GM23338 (cell line): ENCODE results near the gene CDHR2. TPM values are rescaled to one million over a fixed set of nuclear protein-coding genes. Genes with fewer than 3 reads are reported as not detected.

Source experiments
- ATAC-seq: fragments of 200-7000 bp; cut with Tn5 transposase; 3 replicates; pipeline ENCODE4 v1.9.1; 2020
- DNase-seq: peaks from one replicate; pipeline ENCODE4 v3.0.0-alpha.2; 2015; ENCODE audit warnings: low spot score
- H2AFZ ChIP-seq: fragments of 200-600 bp; sonication (generic); 2 replicates; pipeline ENCODE4 v1.8.0; 2016; ENCODE audit warnings: antibody characterized with exemption, mild to moderate bottlenecking, moderate library complexity
- H3F3A ChIP-seq: fragments of 200-600 bp; sonication (generic); replicated peaks from 2 replicates; pipeline ENCODE4 v1.8.0; 2017; ENCODE audit warnings: antibody characterized with exemption, mixed run types, low read depth
- H3K27ac ChIP-seq: fragments of 200-600 bp; sonication (generic); 2 replicates; pipeline ENCODE4 v1.6.1; 2016; ENCODE audit warnings: low read depth
- H3K27me3 ChIP-seq: fragments of 200-600 bp; sonication (generic); 2 replicates; pipeline ENCODE4 v1.8.0; 2016; ENCODE audit warnings: mild to moderate bottlenecking, mixed run types, moderate library complexity; ENCODE audit not compliant: insufficient read depth
- H3K36me3 ChIP-seq: fragments of 200-600 bp; sonication (generic); 2 replicates; pipeline ENCODE4 v1.8.0; 2016; ENCODE audit warnings: mild to moderate bottlenecking; ENCODE audit not compliant: insufficient read depth
- H3K4me1 ChIP-seq: fragments of 200-600 bp; sonication (generic); 2 replicates; pipeline ENCODE4 v1.8.0; 2016; ENCODE audit warnings: mild to moderate bottlenecking, moderate library complexity; ENCODE audit not compliant: insufficient read depth
- H3K4me2 ChIP-seq: fragments of 200-600 bp; sonication (generic); 2 replicates; pipeline ENCODE4 v1.7.1; 2017; ENCODE audit warnings: mixed run types
- H3K4me3 ChIP-seq: fragments of 200-600 bp; sonication (generic); 2 replicates; pipeline ENCODE4 v1.6.1; 2016; ENCODE audit warnings: mixed run types
- H3K79me2 ChIP-seq: fragments of 200-600 bp; sonication (generic); replicated peaks from 2 replicates; pipeline ENCODE4 v1.8.0; 2017; ENCODE audit warnings: mild to moderate bottlenecking; ENCODE audit not compliant: insufficient read depth
- H3K9me2 ChIP-seq: fragments of 200-600 bp; sonication (generic); 2 replicates; pipeline ENCODE4 v1.8.0; 2017; ENCODE audit not compliant: insufficient read depth
- H4K20me1 ChIP-seq: fragments of 200-600 bp; sonication (generic); replicated peaks from 2 replicates; pipeline ENCODE4 v1.8.0; 2017; ENCODE audit warnings: mild to moderate bottlenecking; ENCODE audit not compliant: insufficient read depth
- H3K27ac Mint-ChIP-seq: 2 replicates; pipeline ENCODE4 v1.8.0; 2020; ENCODE audit warnings: inconsistent platforms, mild to moderate bottlenecking, moderate library complexity, mixed read lengths
- H3K27me3 Mint-ChIP-seq: 3 replicates; pipeline ENCODE4 v1.8.0; 2022; ENCODE audit warnings: low read depth, mild to moderate bottlenecking, moderate library complexity, mixed read lengths, inconsistent platforms; ENCODE audit not compliant: insufficient read depth, poor library complexity
- H3K36me3 Mint-ChIP-seq: 3 replicates; pipeline ENCODE4 v1.8.0; 2021; ENCODE audit warnings: low read depth, mild to moderate bottlenecking, inconsistent platforms, moderate library complexity, mixed read lengths
- H3K4me1 Mint-ChIP-seq: 3 replicates; pipeline ENCODE4 v1.8.0; 2020; ENCODE audit warnings: mild to moderate bottlenecking, inconsistent platforms, mixed read lengths
- H3K4me3 Mint-ChIP-seq: 3 replicates; pipeline ENCODE4 v1.8.0; 2021; ENCODE audit warnings: moderate library complexity, mild to moderate bottlenecking, inconsistent platforms, mixed read lengths
- H3K9me3 Mint-ChIP-seq: 3 replicates; pipeline ENCODE4 v1.8.0; 2020; ENCODE audit warnings: moderate library complexity, mild to moderate bottlenecking, inconsistent platforms, mixed read lengths
- CREB1 ChIP-seq: fragments of 250-450 bp; sonication (Bioruptor Pico); IDR thresholded peaks from 2 replicates; pipeline ENCODE4 v1.5.0; 2020; ENCODE audit warnings: low read depth, mild to moderate bottlenecking, moderate library complexity
- EZH2 ChIP-seq: fragments of 200-600 bp; sonication (generic); IDR thresholded peaks from one replicate; pipeline ENCODE4 v1.8.0; 2017; ENCODE audit warnings: antibody characterized with exemption, mild to moderate bottlenecking, low read depth; ENCODE audit not compliant: unreplicated experiment
- EZH2phosphoT487 ChIP-seq: fragments of 200-600 bp; sonication (generic); IDR thresholded peaks from one replicate; pipeline ENCODE4 v1.8.1; 2018; ENCODE audit warnings: antibody characterized with exemption; ENCODE audit not compliant: unreplicated experiment
- JUNB ChIP-seq: IDR thresholded peaks from one replicate; pipeline ENCODE4 v1.6.1; 2016; ENCODE audit warnings: antibody characterized with exemption; ENCODE audit not compliant: unreplicated experiment
- NANOG ChIP-seq: IDR thresholded peaks from 2 replicates; pipeline ENCODE4 v1.6.1; 2016; ENCODE audit warnings: antibody characterized with exemption, borderline replicate concordance
- POLR2AphosphoS5 ChIP-seq: IDR thresholded peaks from 2 replicates; pipeline ENCODE4 v1.6.1; 2016; ENCODE audit warnings: antibody characterized with exemption, low read depth
- STAT1 ChIP-seq: IDR thresholded peaks from one replicate; pipeline ENCODE4 v1.6.1; 2016; ENCODE audit warnings: antibody characterized with exemption; ENCODE audit not compliant: unreplicated experiment
- ZNF114 ChIP-seq: fragments of 250-450 bp; sonication (Bioruptor Pico); IDR thresholded peaks from 2 replicates; pipeline ENCODE4 v1.5.0; 2020; ENCODE audit warnings: mild to moderate bottlenecking, moderate library complexity
- ZNF331 ChIP-seq: fragments of 250-450 bp; sonication (Bioruptor Pico); IDR thresholded peaks from 2 replicates; pipeline ENCODE4 v1.5.0; 2020; ENCODE audit warnings: low read depth, mild to moderate bottlenecking, moderate library complexity
- polyA plus RNA-seq: library from polyadenylated mRNA; unstranded; fragments of >200 nt; fragmentation: Nextera tagmentation; extraction: Ambion mirVana; gene quantifications from 2 replicates; pipeline ENCODE4 v1.2.1, GENCODE V29; 2016
- total RNA-seq: library from RNA; depleted of rRNA; stranded (reverse); fragments of >200 nt; shearing (Covaris generic); gene quantifications from 2 replicates; pipeline ENCODE4 v1.2.3, GENCODE V29; 2014
- TF ChIP-seq, protein P1 (sequence below), 2 experiments: fragments of 200-600 bp in 1 of 2; sonication (generic) in 1 of 2; conservative IDR thresholded peaks; 2 replicates each; pipeline versions ENCODE4 v1.5.1 to v1.6.1; 2016 to 2017; ENCODE audit warnings: antibody characterized with exemption in 2 of 2, low read depth in 2 of 2, mild to moderate bottlenecking in 2 of 2, moderate library complexity in 1 of 2
- TF ChIP-seq, protein P2 (sequence below): IDR thresholded peaks from 2 replicates; pipeline ENCODE4 v1.6.1; 2016; ENCODE audit warnings: antibody characterized with exemption
- TF ChIP-seq, protein P3 (sequence below): fragments of 250-450 bp; sonication (Bioruptor Pico); IDR thresholded peaks from 2 replicates; pipeline ENCODE4 v1.5.0; 2020; ENCODE audit warnings: mild to moderate bottlenecking, moderate library complexity
- TF ChIP-seq, protein P4 (sequence below): IDR thresholded peaks from one replicate; pipeline ENCODE4 v1.6.1; 2018; ENCODE audit warnings: antibody characterized with exemption; ENCODE audit not compliant: unreplicated experiment

Gene CDHR2
- total and polyA plus RNA-seq, 2 experiments from 2014 or later: not detected

DNA sequence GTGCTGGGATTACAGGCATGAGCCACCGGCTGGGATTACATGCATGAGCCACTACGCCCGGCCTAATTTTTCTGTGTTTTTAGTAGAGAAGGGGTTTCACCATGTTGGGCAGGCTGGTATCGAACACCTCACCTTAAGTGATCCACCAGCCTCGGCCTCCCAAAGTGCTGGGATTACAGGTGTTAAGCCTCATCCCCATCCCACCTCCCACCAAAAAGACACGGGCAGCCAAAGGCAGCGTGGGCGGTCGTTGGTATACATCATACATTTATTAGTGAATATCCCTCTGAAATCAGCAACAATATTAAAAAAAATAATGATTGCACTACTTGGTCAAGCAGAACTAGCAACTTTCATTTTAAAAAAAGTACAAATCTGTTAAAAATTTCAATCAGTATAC is 22.7 kb upstream of the CDHR2 start:
- no peaks in the 10 kb centered on the region for H3K4me1 ChIP-seq

More for the DNA sequence above, 22.7 kb upstream of the CDHR2 start:
- Mint-ChIP-seq H3K27ac (no peak overlapping the region), H3K4me1 (peaks cover 3% of the 10 kb centered on the region; the same call in 2 of the 3 replicates), H3K36me3 (peaks cover 32% of the 10 kb centered on the region), H3K4me3 (no peak overlapping the region), H3K27me3 (peaks cover 15% of the 10 kb centered on the region), H3K9me3 (no peaks in the 10 kb centered on the region)
- no peak overlapping the region for H3K27ac ChIP-seq
- ATAC-seq: no peak
- no peak for DNase-seq
- H3K4me3 ChIP-seq: no peak overlapping the region
- no peak overlapping the region for H2AFZ ChIP-seq
- TF ChIP-seq STAT1 (no peak), POLR2AphosphoS5 (no peak), EZH2 (no peak), ZNF331 (CRISPR knock-in tag) (no peak), NANOG (no peak), ZNF114 (no peak), EZH2phosphoT487 (no peak), JUNB (no peak), CREB1 (CRISPR knock-in tag) (no peak)
- TF ChIP-seq, protein P1, sequence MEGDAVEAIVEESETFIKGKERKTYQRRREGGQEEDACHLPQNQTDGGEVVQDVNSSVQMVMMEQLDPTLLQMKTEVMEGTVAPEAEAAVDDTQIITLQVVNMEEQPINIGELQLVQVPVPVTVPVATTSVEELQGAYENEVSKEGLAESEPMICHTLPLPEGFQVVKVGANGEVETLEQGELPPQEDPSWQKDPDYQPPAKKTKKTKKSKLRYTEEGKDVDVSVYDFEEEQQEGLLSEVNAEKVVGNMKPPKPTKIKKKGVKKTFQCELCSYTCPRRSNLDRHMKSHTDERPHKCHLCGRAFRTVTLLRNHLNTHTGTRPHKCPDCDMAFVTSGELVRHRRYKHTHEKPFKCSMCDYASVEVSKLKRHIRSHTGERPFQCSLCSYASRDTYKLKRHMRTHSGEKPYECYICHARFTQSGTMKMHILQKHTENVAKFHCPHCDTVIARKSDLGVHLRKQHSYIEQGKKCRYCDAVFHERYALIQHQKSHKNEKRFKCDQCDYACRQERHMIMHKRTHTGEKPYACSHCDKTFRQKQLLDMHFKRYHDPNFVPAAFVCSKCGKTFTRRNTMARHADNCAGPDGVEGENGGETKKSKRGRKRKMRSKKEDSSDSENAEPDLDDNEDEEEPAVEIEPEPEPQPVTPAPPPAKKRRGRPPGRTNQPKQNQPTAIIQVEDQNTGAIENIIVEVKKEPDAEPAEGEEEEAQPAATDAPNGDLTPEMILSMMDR (conservative IDR thresholded peaks at IDR 0.05; ENCODE audit: low read depth in 2 of 2): no peak
- TF ChIP-seq, protein P2, sequence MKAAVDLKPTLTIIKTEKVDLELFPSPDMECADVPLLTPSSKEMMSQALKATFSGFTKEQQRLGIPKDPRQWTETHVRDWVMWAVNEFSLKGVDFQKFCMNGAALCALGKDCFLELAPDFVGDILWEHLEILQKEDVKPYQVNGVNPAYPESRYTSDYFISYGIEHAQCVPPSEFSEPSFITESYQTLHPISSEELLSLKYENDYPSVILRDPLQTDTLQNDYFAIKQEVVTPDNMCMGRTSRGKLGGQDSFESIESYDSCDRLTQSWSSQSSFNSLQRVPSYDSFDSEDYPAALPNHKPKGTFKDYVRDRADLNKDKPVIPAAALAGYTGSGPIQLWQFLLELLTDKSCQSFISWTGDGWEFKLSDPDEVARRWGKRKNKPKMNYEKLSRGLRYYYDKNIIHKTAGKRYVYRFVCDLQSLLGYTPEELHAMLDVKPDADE: no peak
- TF ChIP-seq, protein P3, sequence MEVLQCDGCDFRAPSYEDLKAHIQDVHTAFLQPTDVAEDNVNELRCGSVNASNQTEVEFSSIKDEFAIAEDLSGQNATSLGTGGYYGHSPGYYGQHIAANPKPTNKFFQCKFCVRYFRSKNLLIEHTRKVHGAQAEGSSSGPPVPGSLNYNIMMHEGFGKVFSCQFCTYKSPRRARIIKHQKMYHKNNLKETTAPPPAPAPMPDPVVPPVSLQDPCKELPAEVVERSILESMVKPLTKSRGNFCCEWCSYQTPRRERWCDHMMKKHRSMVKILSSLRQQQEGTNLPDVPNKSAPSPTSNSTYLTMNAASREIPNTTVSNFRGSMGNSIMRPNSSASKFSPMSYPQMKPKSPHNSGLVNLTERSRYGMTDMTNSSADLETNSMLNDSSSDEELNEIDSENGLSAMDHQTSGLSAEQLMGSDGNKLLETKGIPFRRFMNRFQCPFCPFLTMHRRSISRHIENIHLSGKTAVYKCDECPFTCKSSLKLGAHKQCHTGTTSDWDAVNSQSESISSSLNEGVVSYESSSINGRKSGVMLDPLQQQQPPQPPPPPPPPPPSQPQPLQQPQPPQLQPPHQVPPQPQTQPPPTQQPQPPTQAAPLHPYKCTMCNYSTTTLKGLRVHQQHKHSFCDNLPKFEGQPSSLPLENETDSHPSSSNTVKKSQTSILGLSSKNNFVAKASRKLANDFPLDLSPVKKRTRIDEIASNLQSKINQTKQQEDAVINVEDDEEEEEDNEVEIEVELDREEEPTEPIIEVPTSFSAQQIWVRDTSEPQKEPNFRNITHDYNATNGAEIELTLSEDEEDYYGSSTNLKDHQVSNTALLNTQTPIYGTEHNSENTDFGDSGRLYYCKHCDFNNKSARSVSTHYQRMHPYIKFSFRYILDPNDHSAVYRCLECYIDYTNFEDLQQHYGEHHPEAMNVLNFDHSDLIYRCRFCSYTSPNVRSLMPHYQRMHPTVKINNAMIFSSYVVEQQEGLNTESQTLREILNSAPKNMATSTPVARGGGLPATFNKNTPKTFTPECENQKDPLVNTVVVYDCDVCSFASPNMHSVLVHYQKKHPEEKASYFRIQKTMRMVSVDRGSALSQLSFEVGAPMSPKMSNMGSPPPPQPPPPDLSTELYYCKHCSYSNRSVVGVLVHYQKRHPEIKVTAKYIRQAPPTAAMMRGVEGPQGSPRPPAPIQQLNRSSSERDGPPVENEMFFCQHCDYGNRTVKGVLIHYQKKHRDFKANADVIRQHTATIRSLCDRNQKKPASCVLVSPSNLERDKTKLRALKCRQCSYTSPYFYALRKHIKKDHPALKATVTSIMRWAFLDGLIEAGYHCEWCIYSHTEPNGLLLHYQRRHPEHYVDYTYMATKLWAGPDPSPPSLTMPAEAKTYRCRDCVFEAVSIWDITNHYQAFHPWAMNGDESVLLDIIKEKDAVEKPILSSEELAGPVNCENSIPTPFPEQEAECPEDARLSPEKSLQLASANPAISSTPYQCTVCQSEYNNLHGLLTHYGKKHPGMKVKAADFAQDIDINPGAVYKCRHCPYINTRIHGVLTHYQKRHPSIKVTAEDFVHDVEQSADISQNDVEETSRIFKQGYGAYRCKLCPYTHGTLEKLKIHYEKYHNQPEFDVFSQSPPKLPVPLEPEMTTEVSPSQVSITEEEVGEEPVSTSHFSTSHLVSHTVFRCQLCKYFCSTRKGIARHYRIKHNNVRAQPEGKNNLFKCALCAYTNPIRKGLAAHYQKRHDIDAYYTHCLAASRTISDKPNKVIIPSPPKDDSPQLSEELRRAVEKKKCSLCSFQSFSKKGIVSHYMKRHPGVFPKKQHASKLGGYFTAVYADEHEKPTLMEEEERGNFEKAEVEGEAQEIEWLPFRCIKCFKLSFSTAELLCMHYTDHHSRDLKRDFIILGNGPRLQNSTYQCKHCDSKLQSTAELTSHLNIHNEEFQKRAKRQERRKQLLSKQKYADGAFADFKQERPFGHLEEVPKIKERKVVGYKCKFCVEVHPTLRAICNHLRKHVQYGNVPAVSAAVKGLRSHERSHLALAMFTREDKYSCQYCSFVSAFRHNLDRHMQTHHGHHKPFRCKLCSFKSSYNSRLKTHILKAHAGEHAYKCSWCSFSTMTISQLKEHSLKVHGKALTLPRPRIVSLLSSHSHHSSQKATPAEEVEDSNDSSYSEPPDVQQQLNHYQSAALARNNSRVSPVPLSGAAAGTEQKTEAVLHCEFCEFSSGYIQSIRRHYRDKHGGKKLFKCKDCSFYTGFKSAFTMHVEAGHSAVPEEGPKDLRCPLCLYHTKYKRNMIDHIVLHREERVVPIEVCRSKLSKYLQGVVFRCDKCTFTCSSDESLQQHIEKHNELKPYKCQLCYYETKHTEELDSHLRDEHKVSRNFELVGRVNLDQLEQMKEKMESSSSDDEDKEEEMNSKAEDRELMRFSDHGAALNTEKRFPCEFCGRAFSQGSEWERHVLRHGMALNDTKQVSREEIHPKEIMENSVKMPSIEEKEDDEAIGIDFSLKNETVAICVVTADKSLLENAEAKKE (CRISPR knock-in tag): no peak
- TF ChIP-seq, protein P4, sequence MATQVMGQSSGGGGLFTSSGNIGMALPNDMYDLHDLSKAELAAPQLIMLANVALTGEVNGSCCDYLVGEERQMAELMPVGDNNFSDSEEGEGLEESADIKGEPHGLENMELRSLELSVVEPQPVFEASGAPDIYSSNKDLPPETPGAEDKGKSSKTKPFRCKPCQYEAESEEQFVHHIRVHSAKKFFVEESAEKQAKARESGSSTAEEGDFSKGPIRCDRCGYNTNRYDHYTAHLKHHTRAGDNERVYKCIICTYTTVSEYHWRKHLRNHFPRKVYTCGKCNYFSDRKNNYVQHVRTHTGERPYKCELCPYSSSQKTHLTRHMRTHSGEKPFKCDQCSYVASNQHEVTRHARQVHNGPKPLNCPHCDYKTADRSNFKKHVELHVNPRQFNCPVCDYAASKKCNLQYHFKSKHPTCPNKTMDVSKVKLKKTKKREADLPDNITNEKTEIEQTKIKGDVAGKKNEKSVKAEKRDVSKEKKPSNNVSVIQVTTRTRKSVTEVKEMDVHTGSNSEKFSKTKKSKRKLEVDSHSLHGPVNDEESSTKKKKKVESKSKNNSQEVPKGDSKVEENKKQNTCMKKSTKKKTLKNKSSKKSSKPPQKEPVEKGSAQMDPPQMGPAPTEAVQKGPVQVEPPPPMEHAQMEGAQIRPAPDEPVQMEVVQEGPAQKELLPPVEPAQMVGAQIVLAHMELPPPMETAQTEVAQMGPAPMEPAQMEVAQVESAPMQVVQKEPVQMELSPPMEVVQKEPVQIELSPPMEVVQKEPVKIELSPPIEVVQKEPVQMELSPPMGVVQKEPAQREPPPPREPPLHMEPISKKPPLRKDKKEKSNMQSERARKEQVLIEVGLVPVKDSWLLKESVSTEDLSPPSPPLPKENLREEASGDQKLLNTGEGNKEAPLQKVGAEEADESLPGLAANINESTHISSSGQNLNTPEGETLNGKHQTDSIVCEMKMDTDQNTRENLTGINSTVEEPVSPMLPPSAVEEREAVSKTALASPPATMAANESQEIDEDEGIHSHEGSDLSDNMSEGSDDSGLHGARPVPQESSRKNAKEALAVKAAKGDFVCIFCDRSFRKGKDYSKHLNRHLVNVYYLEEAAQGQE: no peak
- no peaks in the 10 kb centered on the region; the same call in 1 of the 2 replicates for H3K79me2 ChIP-seq
- no peaks in the 10 kb centered on the region for H3K27me3 ChIP-seq
- peaks cover 14% of the 10 kb centered on the region; the same call in 1 of the 2 replicates for H3K36me3 ChIP-seq
- H3K4me2 ChIP-seq: no peak overlapping the region
- H3F3A ChIP-seq: peaks cover 9% of the 10 kb centered on the region; the same call in 1 of the 2 replicates
- no peaks in the 10 kb centered on the region for H3K9me2 ChIP-seq
- H4K20me1 ChIP-seq: peaks cover 3% of the 10 kb centered on the region; the same call in 1 of the 2 replicates
